Measurements from ENCODE around the gene PROSER2.

The PROSER2 gene

GRCh38 chr10:11805792-11806191, 17.4 kb upstream of the PROSER2 start:
- DNase-seq, result no peak

- no peak for DNase-seq
Observed at GRCh38 chr10:11806706-11807105, 16.4 kb upstream of the PROSER2 start.

GRCh38 chr10:11808808-11809207, 14.3 kb upstream of the PROSER2 start:
- DNase-seq, result no peak

- no peak for DNase-seq
Observed at GRCh38 chr10:11810313-11810766, 12.8 kb upstream of the PROSER2 start.

GRCh38 chr10:11810973-11811372, 12.2 kb upstream of the PROSER2 start:
- no peak for DNase-seq

- DNase-seq, result no peak
Observed at GRCh38 chr10:11813177-11813576, 10.0 kb upstream of the PROSER2 start.

- DNase-seq, result no peak
Observed at GRCh38 chr10:11813855-11814567, 9.1 kb upstream of the PROSER2 start.

GRCh38 chr10:11819027-11819426, 4.1 kb upstream of the PROSER2 start:
- no peak for DNase-seq

- no peak for DNase-seq
Observed at GRCh38 chr10:11822026-11822756, 965 bp upstream of the PROSER2 start.

GRCh38 chr10:11822809-11823121, 391 bp upstream of the PROSER2 start:
- DNase-seq, result no peak

- DNase-seq, result no peak
Observed at GRCh38 chr10:11823989-11824346, 812 bp downstream of the PROSER2 start.

- no peak for DNase-seq
Observed at GRCh38 chr10:11824376-11824775, 1.2 kb downstream of the PROSER2 start.

GRCh38 chr10:11824825-11825224, 1.7 kb downstream of the PROSER2 start:
- no peak for DNase-seq

GRCh38 chr10:11825796-11826414, 2.7 kb downstream of the PROSER2 start:
- DNase-seq, result no peak

GRCh38 chr10:11827006-11827405, 3.9 kb downstream of the PROSER2 start:
- no peak for DNase-seq

- no peak for DNase-seq
Observed at GRCh38 chr10:11827414-11827813, 4.3 kb downstream of the PROSER2 start.

- DNase-seq, result no peak
Observed at GRCh38 chr10:11828682-11829284, 5.6 kb downstream of the PROSER2 start.

- no peak for DNase-seq
Observed at GRCh38 chr10:11830836-11831519, 7.8 kb downstream of the PROSER2 start.

GRCh38 chr10:11831520-11831951, 8.4 kb downstream of the PROSER2 start:
- no peak for DNase-seq

GRCh38 chr10:11832042-11832441, 8.9 kb downstream of the PROSER2 start:
- DNase-seq, result no peak

GRCh38 chr10:11835061-11835460, 11.9 kb downstream of the PROSER2 start:
- no peak for DNase-seq

GRCh38 chr10:11835704-11836103, 12.5 kb downstream of the PROSER2 start:
- no peak for DNase-seq

All from CD4-positive, alpha-beta T cell treated with Interferon alpha-2 for 1 hour (primary cell).